Measurements from ENCODE around the gene TMEM179. TPM values are rescaled to one million over a fixed set of nuclear protein-coding genes. Genes with fewer than 3 reads are reported as not detected.

The TMEM179 gene
- total and polyA plus RNA-seq, 2 donors (not counting 1 experiment from before 2014, with no cell fraction given): not detected

DNA sequence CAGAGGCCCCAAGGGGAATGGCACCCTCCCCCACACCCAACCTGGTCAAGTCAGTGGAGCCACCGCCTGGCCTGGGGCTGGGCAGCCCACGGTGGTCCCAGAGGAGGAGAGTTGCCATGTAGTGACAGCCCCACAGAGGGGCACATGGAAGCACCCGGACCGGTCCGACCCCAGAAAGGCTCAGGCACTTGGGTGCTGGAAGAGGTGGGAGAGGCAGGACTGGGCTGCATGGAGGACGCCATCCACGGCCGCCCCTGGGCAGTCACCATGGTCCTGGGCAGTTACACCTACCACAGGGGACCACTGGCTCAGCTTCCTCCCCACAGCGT lies 37.9 kb upstream of the TMEM179 start:
- no peak overlapping the region for H3K27ac ChIP-seq (ENCODE audit: low read length in 2 of 2)
- H3K36me3 ChIP-seq (replicated peaks in 1 of 2; ENCODE audit: control extremely low read depth in 1 of 2, control insufficient read depth in 1 of 2, extremely low read depth in 1 of 2, insufficient read depth in 2 of 2, low read length in 1 of 2): no peaks in the 10 kb centered on the region
- Mint-ChIP-seq H3K27ac (no peak overlapping the region), H3K9me3 (ENCODE audit: insufficient read depth) (no peaks in the 10 kb centered on the region), H3K4me1 (peaks cover 17% of the 10 kb centered on the region), H3K27me3 (peaks cover 6% of the 10 kb centered on the region), H3K4me3 (no peak overlapping the region)
- H2AFZ ChIP-seq (ENCODE audit: insufficient read depth, low read depth, low read length, poor library complexity, severe bottlenecking): peak overlapping the region; percentile 56
- POLR2A ChIA-PET: interaction anchor here (1.1 kb wide), 1 partner anchor 68 kb away, joined by 3 read pairs; no protein-coding TSS in a partner anchor
- no peaks in the 10 kb centered on the region for H3K79me2 ChIP-seq (ENCODE audit: control insufficient read depth, insufficient read depth, low read length)
- H3K9me3 ChIP-seq (ENCODE audit: control extremely low read depth in 1 of 3, control insufficient read depth in 2 of 3, insufficient read depth in 1 of 3, low read length in 2 of 3): peaks cover 0 to 12% (median 4%) of the 10 kb centered on the region in 3 donors
- H3K4me2 ChIP-seq (replicated peaks; ENCODE audit: low read depth, low read length, poor library complexity, severe bottlenecking): peak overlapping the region; percentile 34
- H3K4me3 ChIP-seq (ENCODE audit: control extremely low read depth in 1 of 5, extremely low read depth in 1 of 5, insufficient read depth in 1 of 5, low read depth in 2 of 5, low read length in 4 of 5): no peak overlapping the region
- no peaks in the 10 kb centered on the region for H4K20me1 ChIP-seq (ENCODE audit: control insufficient read depth, insufficient read depth, low read length, poor library complexity, severe bottlenecking)
- TF ChIP-seq EZH2 (IDR thresholded peaks at IDR 0.05; ENCODE audit: borderline replicate concordance, insufficient read depth, low read depth, low read length, poor library complexity, severe bottlenecking): no peak
- TF ChIP-seq, protein P1, sequence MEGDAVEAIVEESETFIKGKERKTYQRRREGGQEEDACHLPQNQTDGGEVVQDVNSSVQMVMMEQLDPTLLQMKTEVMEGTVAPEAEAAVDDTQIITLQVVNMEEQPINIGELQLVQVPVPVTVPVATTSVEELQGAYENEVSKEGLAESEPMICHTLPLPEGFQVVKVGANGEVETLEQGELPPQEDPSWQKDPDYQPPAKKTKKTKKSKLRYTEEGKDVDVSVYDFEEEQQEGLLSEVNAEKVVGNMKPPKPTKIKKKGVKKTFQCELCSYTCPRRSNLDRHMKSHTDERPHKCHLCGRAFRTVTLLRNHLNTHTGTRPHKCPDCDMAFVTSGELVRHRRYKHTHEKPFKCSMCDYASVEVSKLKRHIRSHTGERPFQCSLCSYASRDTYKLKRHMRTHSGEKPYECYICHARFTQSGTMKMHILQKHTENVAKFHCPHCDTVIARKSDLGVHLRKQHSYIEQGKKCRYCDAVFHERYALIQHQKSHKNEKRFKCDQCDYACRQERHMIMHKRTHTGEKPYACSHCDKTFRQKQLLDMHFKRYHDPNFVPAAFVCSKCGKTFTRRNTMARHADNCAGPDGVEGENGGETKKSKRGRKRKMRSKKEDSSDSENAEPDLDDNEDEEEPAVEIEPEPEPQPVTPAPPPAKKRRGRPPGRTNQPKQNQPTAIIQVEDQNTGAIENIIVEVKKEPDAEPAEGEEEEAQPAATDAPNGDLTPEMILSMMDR (IDR thresholded peaks at IDR 0.05): no peak
- DNase-seq (peak; percentile 6), ATAC-seq (ENCODE audit: low read depth) (no peak)
- intact Hi-C loops (cut with micrococcal nuclease): no loop called here
- H3K4me1 ChIP-seq (ENCODE audit: control insufficient read depth in 2 of 2, insufficient read depth in 2 of 2, low read length in 2 of 2): peaks cover 23 to 25% of the 10 kb centered on the region in 2 donors
- CTCF ChIA-PET: interaction anchor here (1.2 kb wide), 2 partner anchors 66 to 71 kb away, joined by 3 to 4 read pairs; no protein-coding TSS in a partner anchor
- peaks cover 0 to 10% (median 0%) of the 10 kb centered on the region in 4 experiments for H3K27me3 ChIP-seq (replicated peaks in 1 of 4; ENCODE audit: control extremely low read depth in 1 of 4, control insufficient read depth in 3 of 4, insufficient read depth in 4 of 4, low read length in 3 of 4)
- WGBS (ENCODE audit: insufficient coverage): 96% methylated on average over 5 of the region's 9 CpGs
- H3K9ac ChIP-seq (ENCODE audit: low read length): no peak overlapping the region

DNA sequence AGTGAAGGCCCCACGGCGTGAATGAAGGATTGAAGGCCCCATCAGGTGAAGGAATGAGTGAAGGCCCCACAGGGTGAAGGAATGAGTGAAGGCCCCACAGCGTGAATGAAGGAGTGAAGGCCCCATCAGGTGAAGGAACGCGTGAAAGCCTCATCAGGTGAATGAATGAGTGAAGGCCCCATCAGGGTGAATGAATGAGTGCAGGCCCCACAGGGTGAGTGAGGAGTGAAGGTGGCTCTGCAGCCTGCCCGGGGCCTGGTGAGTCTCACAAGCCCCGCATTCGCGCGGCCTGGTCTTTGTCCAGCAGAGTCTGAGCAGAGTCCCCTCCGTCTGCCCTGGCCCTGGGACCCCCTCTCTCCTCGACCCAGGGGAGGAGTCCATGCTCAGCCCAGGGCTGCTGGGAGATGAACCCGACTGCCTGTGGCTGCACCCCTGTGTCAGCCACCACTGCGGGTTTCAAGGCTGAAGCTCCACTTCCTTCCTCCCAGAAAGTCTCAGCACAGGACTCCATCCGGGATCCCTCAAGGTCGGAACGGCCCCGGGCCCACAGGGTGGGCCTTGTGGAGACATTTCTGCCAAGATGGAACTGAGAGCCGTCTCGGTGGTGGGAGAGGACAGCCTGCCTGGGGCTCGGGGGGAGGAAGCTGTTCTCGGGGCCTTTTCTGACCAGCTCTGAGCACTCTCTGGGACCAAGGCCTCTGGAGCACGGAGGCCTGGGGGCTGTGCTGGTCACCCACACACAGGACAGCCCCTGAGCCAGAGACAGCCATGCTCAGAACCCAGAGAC lies 37.4 kb upstream of the TMEM179 start:
- no peak overlapping the region for H3K4me3 Mint-ChIP-seq
- no peaks in the 10 kb centered on the region for H3K9me3 Mint-ChIP-seq (ENCODE audit: insufficient read depth)
- H3K79me2 ChIP-seq (ENCODE audit: control insufficient read depth, insufficient read depth, low read length): no peaks in the 10 kb centered on the region
- ChIA-PET CTCF (interaction anchor here (0.6 to 1.2 kb wide), 3 partner anchors 67 to 173 kb away, joined by 3 to 4 read pairs (median 3); no protein-coding TSS in a partner anchor), POLR2A (interaction anchor here (1.1 kb wide), 1 partner anchor 69 kb away, joined by 3 read pairs; no protein-coding TSS in a partner anchor)
- H3K27me3 Mint-ChIP-seq: peaks cover 9% of the 10 kb centered on the region
- no peaks in the 10 kb centered on the region for H4K20me1 ChIP-seq (ENCODE audit: control insufficient read depth, insufficient read depth, low read length, poor library complexity, severe bottlenecking)
- H3K4me3 ChIP-seq (ENCODE audit: control extremely low read depth in 1 of 5, extremely low read depth in 1 of 5, insufficient read depth in 1 of 5, low read depth in 2 of 5, low read length in 4 of 5): no peak overlapping the region
- peak; percentile 19 for DNase-seq
- peaks cover 0 to 12% (median 4%) of the 10 kb centered on the region in 3 donors for H3K9me3 ChIP-seq (ENCODE audit: control extremely low read depth in 1 of 3, control insufficient read depth in 2 of 3, insufficient read depth in 1 of 3, low read length in 2 of 3)
- no peak overlapping the region for H3K27ac ChIP-seq (ENCODE audit: low read length in 2 of 2)
- H3K27ac Mint-ChIP-seq: no peak overlapping the region
- peaks cover 18 to 20% of the 10 kb centered on the region in 2 donors for H3K4me1 ChIP-seq (ENCODE audit: control insufficient read depth in 2 of 2, insufficient read depth in 2 of 2, low read length in 2 of 2)
- TF ChIP-seq EZH2 (IDR thresholded peaks at IDR 0.05; ENCODE audit: borderline replicate concordance, insufficient read depth, low read depth, low read length, poor library complexity, severe bottlenecking): no peak
- TF ChIP-seq, protein P1 (IDR thresholded peaks at IDR 0.05): no peak
- peak overlapping the region; percentile 34 for H3K4me2 ChIP-seq (replicated peaks; ENCODE audit: low read depth, low read length, poor library complexity, severe bottlenecking)
- peak overlapping the region; percentile 56 for H2AFZ ChIP-seq (ENCODE audit: insufficient read depth, low read depth, low read length, poor library complexity, severe bottlenecking)
- peaks cover 12% of the 10 kb centered on the region for H3K4me1 Mint-ChIP-seq
- H3K9ac ChIP-seq (ENCODE audit: low read length): no peak overlapping the region
- ATAC-seq (ENCODE audit: low read depth): no peak
- intact Hi-C loops (cut with micrococcal nuclease): no loop called here
- WGBS (ENCODE audit: insufficient coverage): 62% methylated on average over 23 of the region's 23 CpGs
- H3K27me3 ChIP-seq (replicated peaks in 1 of 4; ENCODE audit: control extremely low read depth in 1 of 4, control insufficient read depth in 3 of 4, insufficient read depth in 4 of 4, low read length in 3 of 4): peaks cover 0 to 10% (median 0%) of the 10 kb centered on the region in 4 experiments
- no peaks in the 10 kb centered on the region for H3K36me3 ChIP-seq (replicated peaks in 1 of 2; ENCODE audit: control extremely low read depth in 1 of 2, control insufficient read depth in 1 of 2, extremely low read depth in 1 of 2, insufficient read depth in 2 of 2, low read length in 1 of 2)

All from B cell (primary cell).